Body of pancreas (tissue), 4 donors: Measurements from ENCODE around the gene BMPR1B.

Source experiments
- CTCF ChIP-seq, 7 experiments: fragments of 450-650 bp in 4 of 7; fragments of 200-600 bp in 3 of 7; sonication (generic) in 3 of 7; IDR thresholded peaks; one replicate each; pipeline ENCODE4 v1.5.1; 2016 to 2019; ENCODE audit warnings: antibody characterized with exemption in 7 of 7
- POLR2A ChIP-seq, 3 donors: fragments of 450-650 bp; IDR thresholded peaks; one replicate each; pipeline ENCODE4 v1.6.1; 2016; ENCODE audit warnings: antibody characterized with exemption in 3 of 3, mild to moderate bottlenecking in 2 of 3

- TF ChIP-seq POLR2A (IDR thresholded peaks at IDR 0.05) (no peak), CTCF (IDR thresholded peaks at IDR 0.05) (no peak)
Observed at GRCh38 chr4:95071851-95072250, 314.1 kb downstream of the BMPR1B start.
